SK-N-SH treated with all-trans-retinoic acid at 6 μM for 48 hours (cell line): Measurements from ENCODE around the gene CHST8.

Source experiments
- CSDC2 ChIP-seq: fragments of 250-450 bp; sonication (Bioruptor Pico); IDR thresholded peaks from 2 replicates; pipeline ENCODE4 v1.5.0; 2020; ENCODE audit warnings: mild to moderate bottlenecking, moderate library complexity
- TCF4 ChIP-seq: fragments of 250-450 bp; sonication (Bioruptor Pico); IDR thresholded peaks from 2 replicates; pipeline ENCODE4 v1.8.0; 2021; ENCODE audit warnings: mild to moderate bottlenecking, moderate library complexity, borderline replicate concordance
- TOX ChIP-seq: fragments of 250-450 bp; sonication (Bioruptor Pico); IDR thresholded peaks from 2 replicates; pipeline ENCODE4 v1.8.0; 2021; ENCODE audit warnings: mild to moderate bottlenecking, moderate library complexity, borderline replicate concordance
- ZFP30 ChIP-seq: fragments of 450-650 bp; formaldehyde crosslinking; IDR thresholded peaks from 2 replicates; pipeline ENCODE4 v1.5.0; 2022; ENCODE audit warnings: mild to moderate bottlenecking, moderate library complexity
- TF ChIP-seq, protein P1 (sequence below): fragments of 250-450 bp; sonication (Bioruptor Pico); IDR thresholded peaks from 2 replicates; pipeline ENCODE4 v1.8.0; 2020; ENCODE audit warnings: mild to moderate bottlenecking, moderate library complexity, borderline replicate concordance

DNA sequence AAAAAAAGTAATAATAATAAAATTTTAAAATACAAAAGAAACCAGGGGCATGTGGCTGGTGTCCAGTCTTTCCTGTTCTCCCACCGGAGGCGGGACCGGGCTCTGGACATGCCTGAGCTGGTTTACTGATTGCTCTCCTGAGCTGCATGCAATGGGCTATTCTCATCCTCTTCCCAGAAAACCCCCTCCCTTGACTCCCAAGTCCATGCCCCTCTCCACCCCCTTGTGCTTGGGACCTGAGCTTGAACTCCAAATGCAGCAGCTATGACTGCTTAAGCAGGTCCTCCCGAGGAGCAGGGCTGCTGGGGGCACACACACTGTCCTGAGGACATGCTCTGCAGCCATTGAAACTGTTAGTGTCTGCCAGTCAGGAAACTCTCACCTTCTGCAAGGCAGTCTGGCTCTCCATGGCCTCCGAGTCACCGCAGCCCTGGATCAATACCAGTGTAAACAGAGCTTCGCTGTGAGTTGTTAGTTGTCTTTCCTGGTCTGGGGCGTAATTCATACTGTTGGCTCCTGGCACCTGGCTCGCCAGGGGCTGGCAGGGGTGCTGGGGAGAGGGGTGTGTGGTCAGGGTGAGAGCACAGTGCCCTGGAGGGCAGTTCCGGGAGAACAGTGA is 41.6 kb upstream of the CHST8 start:
- TF ChIP-seq ZFP30 (no peak), TOX (CRISPR knock-in tag) (no peak), TCF4 (no peak), CSDC2 (CRISPR knock-in tag) (no peak)
- TF ChIP-seq, protein P1, sequence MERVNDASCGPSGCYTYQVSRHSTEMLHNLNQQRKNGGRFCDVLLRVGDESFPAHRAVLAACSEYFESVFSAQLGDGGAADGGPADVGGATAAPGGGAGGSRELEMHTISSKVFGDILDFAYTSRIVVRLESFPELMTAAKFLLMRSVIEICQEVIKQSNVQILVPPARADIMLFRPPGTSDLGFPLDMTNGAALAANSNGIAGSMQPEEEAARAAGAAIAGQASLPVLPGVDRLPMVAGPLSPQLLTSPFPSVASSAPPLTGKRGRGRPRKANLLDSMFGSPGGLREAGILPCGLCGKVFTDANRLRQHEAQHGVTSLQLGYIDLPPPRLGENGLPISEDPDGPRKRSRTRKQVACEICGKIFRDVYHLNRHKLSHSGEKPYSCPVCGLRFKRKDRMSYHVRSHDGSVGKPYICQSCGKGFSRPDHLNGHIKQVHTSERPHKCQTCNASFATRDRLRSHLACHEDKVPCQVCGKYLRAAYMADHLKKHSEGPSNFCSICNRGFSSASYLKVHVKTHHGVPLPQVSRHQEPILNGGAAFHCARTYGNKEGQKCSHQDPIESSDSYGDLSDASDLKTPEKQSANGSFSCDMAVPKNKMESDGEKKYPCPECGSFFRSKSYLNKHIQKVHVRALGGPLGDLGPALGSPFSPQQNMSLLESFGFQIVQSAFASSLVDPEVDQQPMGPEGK (CRISPR knock-in tag) = no peak
